Natural killer cell (primary cell): ENCODE results near the gene SPOCK3. TPM values are rescaled to one million over a fixed set of nuclear protein-coding genes. Genes with fewer than 3 reads are reported as not detected.

ENCODE experiments used
- ATAC-seq, 3 donors: fragments of 150-1000 bp in 2 of 3; fragments of 200-7000 bp in 1 of 3; cut with Tn5 transposase; 1 replicate in 1 of 3; 2 replicates in 2 of 3; pipeline ENCODE4 v1.10.0; 2021; ENCODE audit warnings: mild to moderate bottlenecking in 2 of 3, moderate library complexity in 2 of 3
- DNase-seq, 2 donors: peaks; one replicate each; pipeline versions ENCODE4 v3.0.0 to v3.0.0-alpha.2; 2013 to 2021; ENCODE audit warnings: mixed read lengths in 1 of 2
- H3K27ac ChIP-seq: one replicate; pipeline ENCODE4 v1.5.1; 2013; ENCODE audit warnings: mild to moderate bottlenecking, low read length
- H3K27me3 ChIP-seq: one replicate; pipeline ENCODE4 v1.6.1; 2013; ENCODE audit warnings: low read length; ENCODE audit not compliant: control insufficient read depth, insufficient read depth
- H3K36me3 ChIP-seq: one replicate; pipeline ENCODE4 v1.6.1; 2013; ENCODE audit warnings: low read length; ENCODE audit not compliant: control insufficient read depth, insufficient read depth
- H3K4me1 ChIP-seq: one replicate; pipeline ENCODE4 v1.6.1; 2013; ENCODE audit warnings: low read length; ENCODE audit not compliant: control insufficient read depth, insufficient read depth
- H3K4me3 ChIP-seq: one replicate; pipeline ENCODE4 v1.5.1; 2013; ENCODE audit warnings: low read length
- H3K9me3 ChIP-seq: one replicate; pipeline ENCODE4 v1.6.1; 2013; ENCODE audit warnings: low read length; ENCODE audit not compliant: control insufficient read depth, insufficient read depth
- H3K27ac Mint-ChIP-seq, 2 donors: one replicate each; pipeline ENCODE4 v1.8.0; 2022; ENCODE audit warnings: mild to moderate bottlenecking in 2 of 2, mixed read lengths in 2 of 2, moderate library complexity in 1 of 2
- H3K27me3 Mint-ChIP-seq, 2 donors: one replicate each; pipeline ENCODE4 v1.8.0; 2022; ENCODE audit warnings: low read depth in 2 of 2, mixed read lengths in 2 of 2
- H3K36me3 Mint-ChIP-seq: one replicate; pipeline ENCODE4 v1.8.0; 2022; ENCODE audit warnings: mixed read lengths
- H3K4me1 Mint-ChIP-seq, 2 donors: one replicate each; pipeline ENCODE4 v1.8.0; 2022; ENCODE audit warnings: mixed read lengths in 2 of 2
- H3K4me3 Mint-ChIP-seq: one replicate; pipeline ENCODE4 v1.8.0; 2022; ENCODE audit warnings: mild to moderate bottlenecking, moderate library complexity, mixed read lengths
- H3K9me3 Mint-ChIP-seq, 2 donors: one replicate each; pipeline ENCODE4 v1.8.0; 2022; ENCODE audit warnings: mixed read lengths in 2 of 2
- WGBS: methylation state at CpG from one replicate; pipeline ENCODE4 v1.1.7; 2013; ENCODE audit warnings: missing lambda C conversion rate; ENCODE audit not compliant: insufficient coverage; 5-methylcytosine and 5-hydroxymethylcytosine counted together
- intact Hi-C: fragments of 100-400 bp; cut with micrococcal nuclease; formaldehyde crosslinking; loops from one replicate; pipeline ENCODE4 v1.14.2; 2022
- total RNA-seq, 4 donors: library from RNA; stranded (reverse); fragments of 120-200 nt in 1 of 4; gene quantifications; one replicate each; pipeline versions ENCODE4 v1.2.3 to v1.2.4, GENCODE V29; 2013 to 2022
- TF ChIP-seq, protein P1 (sequence below): fragments of 200-600 bp; IDR thresholded peaks from one replicate; pipeline ENCODE4 v1.8.0; 2022; ENCODE audit warnings: antibody characterized with exemption

The SPOCK3 gene
- total RNA-seq, 3 donors from 2014 or later (not counting 1 experiment from before 2014, with no cell fraction given), result not detected

DNA sequence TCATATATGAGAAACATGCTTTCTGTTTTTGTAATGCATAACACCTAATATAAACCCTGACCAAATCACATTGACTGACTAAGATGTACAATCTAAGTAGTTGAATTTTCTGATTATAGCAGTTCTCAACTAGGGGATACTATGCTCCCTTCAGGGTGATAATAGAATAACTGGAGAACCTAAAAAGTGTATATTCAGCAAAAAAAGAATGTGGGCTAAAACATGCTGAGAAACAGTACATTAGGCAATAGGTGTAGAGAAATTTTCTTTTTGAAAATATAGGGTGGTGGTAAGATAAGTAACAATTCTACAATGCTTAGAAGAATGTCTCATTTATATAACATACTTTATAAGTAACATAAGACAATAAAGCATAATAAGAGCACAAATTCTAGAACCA lies 239.6 kb downstream of the SPOCK3 start:
- H3K4me3 ChIP-seq, result no peak overlapping the region
- DNase-seq, result no peak
- H3K27ac ChIP-seq, result no peak overlapping the region
- Mint-ChIP-seq H3K27ac (no peak overlapping the region), H3K27me3 (no peaks in the 10 kb centered on the region), H3K4me1 (no peaks in the 10 kb centered on the region), H3K36me3 (no peaks in the 10 kb centered on the region), H3K9me3 (peaks cover 2 to 14% of the 10 kb centered on the region in 2 donors), H3K4me3 (no peak overlapping the region)
- TF ChIP-seq, protein P1, sequence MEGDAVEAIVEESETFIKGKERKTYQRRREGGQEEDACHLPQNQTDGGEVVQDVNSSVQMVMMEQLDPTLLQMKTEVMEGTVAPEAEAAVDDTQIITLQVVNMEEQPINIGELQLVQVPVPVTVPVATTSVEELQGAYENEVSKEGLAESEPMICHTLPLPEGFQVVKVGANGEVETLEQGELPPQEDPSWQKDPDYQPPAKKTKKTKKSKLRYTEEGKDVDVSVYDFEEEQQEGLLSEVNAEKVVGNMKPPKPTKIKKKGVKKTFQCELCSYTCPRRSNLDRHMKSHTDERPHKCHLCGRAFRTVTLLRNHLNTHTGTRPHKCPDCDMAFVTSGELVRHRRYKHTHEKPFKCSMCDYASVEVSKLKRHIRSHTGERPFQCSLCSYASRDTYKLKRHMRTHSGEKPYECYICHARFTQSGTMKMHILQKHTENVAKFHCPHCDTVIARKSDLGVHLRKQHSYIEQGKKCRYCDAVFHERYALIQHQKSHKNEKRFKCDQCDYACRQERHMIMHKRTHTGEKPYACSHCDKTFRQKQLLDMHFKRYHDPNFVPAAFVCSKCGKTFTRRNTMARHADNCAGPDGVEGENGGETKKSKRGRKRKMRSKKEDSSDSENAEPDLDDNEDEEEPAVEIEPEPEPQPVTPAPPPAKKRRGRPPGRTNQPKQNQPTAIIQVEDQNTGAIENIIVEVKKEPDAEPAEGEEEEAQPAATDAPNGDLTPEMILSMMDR, result no peak
- intact Hi-C loops, result no loop called here
- no peaks in the 10 kb centered on the region for H3K36me3 ChIP-seq
- H3K27me3 ChIP-seq, result no peaks in the 10 kb centered on the region
- ATAC-seq, result no peak
- H3K4me1 ChIP-seq, result no peaks in the 10 kb centered on the region
- no peaks in the 10 kb centered on the region for H3K9me3 ChIP-seq

DNA sequence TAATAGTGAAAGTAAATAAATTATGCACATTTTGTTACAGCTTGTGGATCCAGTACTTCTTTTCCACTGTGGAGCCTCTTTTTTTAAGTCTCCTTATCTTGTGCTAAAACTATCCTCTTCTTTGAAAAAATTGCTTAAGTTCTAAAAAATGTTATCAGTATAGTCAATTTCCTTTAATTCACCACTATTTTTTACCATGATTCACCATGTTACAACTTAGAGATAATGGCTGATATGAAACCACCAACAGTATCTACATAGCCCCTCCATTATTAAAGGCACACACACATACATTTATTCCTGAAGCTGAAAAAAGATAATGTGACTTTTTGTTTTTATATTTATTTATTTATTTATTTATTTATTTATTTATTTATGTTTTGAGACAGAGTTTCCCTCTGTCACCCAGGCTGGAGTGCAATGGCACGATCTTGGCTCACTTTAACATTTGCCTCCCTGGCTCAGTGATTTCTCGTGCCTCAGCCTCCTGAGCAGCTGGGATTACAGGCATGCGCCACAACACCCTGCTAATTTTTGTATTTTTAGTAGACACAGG lies 243.2 kb downstream of the SPOCK3 start:
- H3K4me1 ChIP-seq, result no peaks in the 10 kb centered on the region
- intact Hi-C loops, result no loop called here
- no peaks in the 10 kb centered on the region for H3K9me3 ChIP-seq
- 89% methylated on average over 3 of the region's 3 CpGs for WGBS
- H3K27ac Mint-ChIP-seq, result no peak overlapping the region
- H3K27me3 Mint-ChIP-seq, result no peaks in the 10 kb centered on the region
- no peak for DNase-seq
- TF ChIP-seq, protein P1, result no peak
- H3K4me3 Mint-ChIP-seq, result no peak overlapping the region
- no peaks in the 10 kb centered on the region for H3K27me3 ChIP-seq
- no peaks in the 10 kb centered on the region for H3K4me1 Mint-ChIP-seq
- H3K27ac ChIP-seq, result no peak overlapping the region
- H3K36me3 ChIP-seq, result no peaks in the 10 kb centered on the region
- peaks cover 9 to 20% of the 10 kb centered on the region in 2 donors for H3K9me3 Mint-ChIP-seq
- peaks cover 7% of the 10 kb centered on the region for H3K36me3 Mint-ChIP-seq
- no peak for ATAC-seq
- H3K4me3 ChIP-seq, result no peak overlapping the region

DNA sequence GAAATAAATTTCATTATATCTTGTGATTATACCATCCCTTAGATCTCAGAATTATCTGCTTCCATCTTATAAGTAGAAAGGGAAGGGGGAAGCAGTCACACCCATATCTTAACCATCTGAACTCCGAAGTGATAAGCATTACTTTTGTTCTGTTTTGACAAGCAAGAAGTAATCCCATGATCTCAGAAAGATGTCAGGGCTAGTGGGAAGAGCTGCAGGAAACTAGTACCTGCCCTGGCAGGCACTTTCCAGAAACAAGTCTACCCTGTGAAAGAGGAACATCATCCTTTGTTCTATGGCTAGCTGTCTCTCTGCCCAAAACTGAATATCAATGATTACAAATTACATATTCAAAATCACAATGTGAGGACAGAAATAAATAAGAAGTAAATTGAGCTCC lies 244.4 kb downstream of the SPOCK3 start:
- H3K27ac Mint-ChIP-seq, result no peak overlapping the region
- TF ChIP-seq, protein P1, result no peak
- peaks cover 9 to 20% of the 10 kb centered on the region in 2 donors for H3K9me3 Mint-ChIP-seq
- intact Hi-C loops, result no loop called here
- H3K4me3 Mint-ChIP-seq, result no peak overlapping the region
- DNase-seq (no peak), ATAC-seq (no peak)
- WGBS, result 57% methylated on average over 1 of the region's 1 CpG
- H3K36me3 Mint-ChIP-seq, result peaks cover 7% of the 10 kb centered on the region
- Histone ChIP-seq H3K27me3 (no peaks in the 10 kb centered on the region), H3K27ac (no peak overlapping the region), H3K4me1 (no peaks in the 10 kb centered on the region), H3K4me3 (no peak overlapping the region), H3K9me3 (no peaks in the 10 kb centered on the region), H3K36me3 (no peaks in the 10 kb centered on the region)
- H3K27me3 Mint-ChIP-seq, result no peaks in the 10 kb centered on the region
- no peaks in the 10 kb centered on the region for H3K4me1 Mint-ChIP-seq

DNA sequence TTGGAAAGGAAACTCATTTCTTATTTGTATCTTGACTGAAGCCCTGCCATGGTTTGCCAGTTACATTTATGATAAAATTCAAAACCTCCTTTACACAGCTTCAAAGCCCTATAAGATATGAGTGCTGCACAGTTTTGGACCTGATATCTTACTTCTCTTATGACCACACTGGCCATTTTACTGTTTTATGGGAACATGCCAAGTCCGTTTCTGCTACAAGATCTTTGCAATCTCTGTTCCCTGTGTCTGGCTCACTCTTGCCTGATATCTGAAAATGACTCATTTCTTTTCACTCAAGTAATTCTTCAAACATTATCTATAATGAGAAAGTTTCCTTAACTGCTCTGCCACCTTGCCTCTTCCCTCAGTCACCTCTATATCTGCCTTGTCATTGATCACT lies 247.3 kb downstream of the SPOCK3 start:
- TF ChIP-seq, protein P1, result no peak
- no peak overlapping the region for H3K4me3 Mint-ChIP-seq
- H3K27me3 Mint-ChIP-seq, result no peaks in the 10 kb centered on the region
- H3K9me3 Mint-ChIP-seq, result peaks cover 9 to 12% of the 10 kb centered on the region in 2 donors
- Histone ChIP-seq H3K4me3 (no peak overlapping the region), H3K36me3 (no peaks in the 10 kb centered on the region), H3K27me3 (no peaks in the 10 kb centered on the region), H3K9me3 (peaks cover 1% of the 10 kb centered on the region), H3K4me1 (no peaks in the 10 kb centered on the region), H3K27ac (no peak overlapping the region)
- peaks cover 7% of the 10 kb centered on the region for H3K36me3 Mint-ChIP-seq
- WGBS, result 87% methylated on average over 1 of the region's 1 CpG
- ATAC-seq (no peak), DNase-seq (no peak)
- no peaks in the 10 kb centered on the region for H3K4me1 Mint-ChIP-seq
- intact Hi-C loops, result no loop called here
- no peak overlapping the region for H3K27ac Mint-ChIP-seq
